Panc1 (cell line): ENCODE measurements around the gene TOR1A. TPM values are rescaled to one million over a fixed set of nuclear protein-coding genes. Genes with fewer than 3 reads are reported as not detected.

Experiments
- ATAC-seq: fragments of 200-7000 bp; cut with Tn5 transposase; 2 replicates; pipeline ENCODE4 v1.9.1; 2020; ENCODE audit warnings: mild to moderate bottlenecking, moderate library complexity
- BruUV-seq: library from RNA; stranded (reverse); fragments of 400-500 nt; replicated peaks from 2 replicates; lab custom pipeline; 2021; lab: Mats Ljungman, UMichigan
- CTCF ChIA-PET: fragments of 300-600 bp; sonication (Branson Sonifier 250); formaldehyde crosslinking; loops from one replicate; lab custom pipeline; 2022; ENCODE audit warnings: antibody characterized with exemption; lab: Charles Lee
- POLR2A ChIA-PET: fragments of 300-600 bp; sonication (Branson Sonifier 250); formaldehyde crosslinking; loops from one replicate; lab custom pipeline; 2022; ENCODE audit warnings: antibody characterized with exemption; lab: Charles Lee
- DNase-seq: peaks from one replicate; pipeline ENCODE4 v3.0.0-alpha.2; 2010; ENCODE audit warnings: low read depth, low spot score
- H3K27ac ChIP-seq: 2 replicates; pipeline ENCODE4 v1.5.1; 2011; ENCODE audit warnings: mild to moderate bottlenecking, low read length, inconsistent platforms
- H3K27me3 ChIP-seq: fragments of 200-500 bp; sonication (Bioruptor generic); 2 replicates; pipeline ENCODE4 v1.6.0; 2014; ENCODE audit warnings: low read length, inconsistent platforms; ENCODE audit not compliant: control insufficient read depth, insufficient read depth
- H3K36me3 ChIP-seq: fragments of 200-500 bp; sonication (Bioruptor generic); 2 replicates; pipeline ENCODE4 v1.5.1; 2014; ENCODE audit warnings: inconsistent platforms, mild to moderate bottlenecking, low read length, moderate library complexity; ENCODE audit not compliant: control insufficient read depth, insufficient read depth
- H3K4me1 ChIP-seq: 2 replicates; pipeline ENCODE4 v1.5.1; 2011; ENCODE audit warnings: inconsistent platforms, mild to moderate bottlenecking, low read length, moderate library complexity; ENCODE audit not compliant: control insufficient read depth, insufficient read depth
- H3K4me3 ChIP-seq, 2 experiments: 2 replicates each; pipeline ENCODE4 v1.5.1; 2011 to 2012; ENCODE audit warnings: low read depth in 2 of 2, low read length in 2 of 2, mild to moderate bottlenecking in 2 of 2, inconsistent platforms in 1 of 2, moderate library complexity in 1 of 2
- H3K9me3 ChIP-seq: fragments of 200-500 bp; sonication (Bioruptor generic); 2 replicates; pipeline ENCODE4 v1.5.1; 2014; ENCODE audit warnings: low read depth, mild to moderate bottlenecking, inconsistent platforms, low read length, moderate library complexity; ENCODE audit not compliant: control insufficient read depth, insufficient read depth
- CTCF ChIP-seq: fragments of 450-650 bp; IDR thresholded peaks from 2 replicates; pipeline ENCODE4 v1.5.1; 2017; ENCODE audit warnings: mild to moderate bottlenecking
- POLR2AphosphoS5 ChIP-seq: IDR thresholded peaks from 2 replicates; pipeline ENCODE4 v1.6.1; 2012; ENCODE audit warnings: mild to moderate bottlenecking, low read depth, low read length, moderate library complexity
- REST ChIP-seq, 2 experiments: IDR thresholded peaks; 2 replicates each; pipeline ENCODE4 v1.6.1; 2011 to 2012; ENCODE audit warnings: low read depth in 2 of 2, control low read depth in 1 of 2, low read length in 1 of 2, mild to moderate bottlenecking in 1 of 2, moderate library complexity in 1 of 2; ENCODE audit not compliant: insufficient read depth in 1 of 2
- SIN3A ChIP-seq: IDR thresholded peaks from 2 replicates; pipeline ENCODE4 v1.6.1; 2012; ENCODE audit warnings: low read depth, mild to moderate bottlenecking, low read length, moderate library complexity, borderline replicate concordance; ENCODE audit not compliant: insufficient read depth
- TCF7L2 ChIP-seq: IDR thresholded peaks from 2 replicates; pipeline ENCODE4 v1.6.1; 2011; ENCODE audit warnings: mild to moderate bottlenecking, low read depth, low read length, inconsistent platforms
- in situ Hi-C: cut with HindIII; loops from 2 replicates; pipeline ENCODE4 v1.10.0; 2016; ENCODE audit warnings: low sequenced_read_pairs, low pct_unique_long_range_greater_than_20kb
- intact Hi-C: fragments of 100-400 bp; cut with micrococcal nuclease; formaldehyde crosslinking; loops from one replicate; pipeline ENCODE4 v1.10.0; 2022; ENCODE audit not compliant: unreplicated experiment
- total RNA-seq: library from RNA; stranded (reverse); gene quantifications from one replicate; pipeline ENCODE4 v1.2.1, GENCODE V29; 2021; ENCODE audit not compliant: unreplicated experiment

The TOR1A gene
- total RNA-seq, 1 experiment from 2014 or later, result 33.6 TPM

GRCh38 chr9:129781131-129781530 is 42.8 kb downstream of the TOR1A start:
- no peak for ATAC-seq

GRCh38 chr9:129779560-129780190 is 44.3 kb downstream of the TOR1A start:
- Histone ChIP-seq H3K9me3 (no peaks in the 10 kb centered on the region), H3K4me3 (no peak overlapping the region), H3K4me1 (no peaks in the 10 kb centered on the region), H3K27ac (no peak overlapping the region), H3K27me3 (no peaks in the 10 kb centered on the region), H3K36me3 (no peaks in the 10 kb centered on the region)
- ATAC-seq, result no peak
- TF ChIP-seq CTCF (no peak), REST (IDR thresholded peaks at IDR 0.05; ENCODE audit: insufficient read depth in 1 of 2, low read depth in 2 of 2, low read length in 1 of 2) (no peak), SIN3A (no peak), POLR2AphosphoS5 (no peak), TCF7L2 (no peak)
- in situ Hi-C loops, result no loop called here
- CTCF ChIA-PET, result interaction anchor here (0.9 kb wide), 1 partner anchor 28 kb away, joined by 12 read pairs; no protein-coding TSS in a partner anchor
- intact Hi-C loops, result loop anchor here (5.0 kb wide), 1 partner anchor 137 kb away; the partner anchor contains the start of gene ASB6
- no TSS peak for BruUV-seq
- POLR2A ChIA-PET, result no interaction called here
- DNase-seq, result no peak

More at GRCh38 chr9:129781131-129781530, 42.8 kb downstream of the TOR1A start:
- Histone ChIP-seq H3K36me3 (no peaks in the 10 kb centered on the region), H3K27ac (no peak overlapping the region), H3K9me3 (no peaks in the 10 kb centered on the region), H3K27me3 (no peaks in the 10 kb centered on the region), H3K4me1 (no peaks in the 10 kb centered on the region), H3K4me3 (no peak overlapping the region)
- ChIA-PET CTCF (interaction anchor here (0.6 kb wide), 1 partner anchor 8 kb away, joined by 3 read pairs; no protein-coding TSS in a partner anchor), POLR2A (no interaction called here)
- in situ Hi-C loops (no loop called here), intact Hi-C loops (loop anchor here (5.0 kb wide), 1 partner anchor 139 kb away; the partner anchor contains the start of gene ASB6)
- BruUV-seq, result no TSS peak
- no peak for DNase-seq
- TF ChIP-seq POLR2AphosphoS5, result no peak

GRCh38 chr9:129778469-129778868 is 45.5 kb downstream of the TOR1A start:
- intact Hi-C loops (no loop called here), in situ Hi-C loops (no loop called here)
- Histone ChIP-seq H3K9me3 (no peaks in the 10 kb centered on the region), H3K27me3 (no peaks in the 10 kb centered on the region), H3K27ac (no peak overlapping the region), H3K4me1 (no peaks in the 10 kb centered on the region), H3K4me3 (no peak overlapping the region), H3K36me3 (no peaks in the 10 kb centered on the region)
- ATAC-seq (no peak), DNase-seq (no peak)
- TF ChIP-seq REST (IDR thresholded peaks at IDR 0.05; ENCODE audit: insufficient read depth in 1 of 2, low read depth in 2 of 2, low read length in 1 of 2) (no peak), TCF7L2 (no peak), POLR2AphosphoS5 (no peak), SIN3A (no peak), CTCF (no peak)
- ChIA-PET POLR2A (interaction anchor here (0.6 kb wide), 1 partner anchor 27 kb away, joined by 6 read pairs; no protein-coding TSS in a partner anchor), CTCF (interaction anchor here (0.6 kb wide), 2 partner anchors 26 to 52 kb away, joined by 4 to 6 read pairs; partner anchors contain the start of gene PTGES)
- no TSS peak for BruUV-seq
